NCI-H146 treated with DMSO at 0.1 percent for 48 hours (cell line): Measurements from ENCODE around the gene SCN7A.

Experiments used
- DNase-seq: peaks from one replicate; lab custom pipeline; 2025; ENCODE audit not compliant: unreplicated experiment; lab: John Stamatoyannopoulos, UW

The SCN7A gene

DNA sequence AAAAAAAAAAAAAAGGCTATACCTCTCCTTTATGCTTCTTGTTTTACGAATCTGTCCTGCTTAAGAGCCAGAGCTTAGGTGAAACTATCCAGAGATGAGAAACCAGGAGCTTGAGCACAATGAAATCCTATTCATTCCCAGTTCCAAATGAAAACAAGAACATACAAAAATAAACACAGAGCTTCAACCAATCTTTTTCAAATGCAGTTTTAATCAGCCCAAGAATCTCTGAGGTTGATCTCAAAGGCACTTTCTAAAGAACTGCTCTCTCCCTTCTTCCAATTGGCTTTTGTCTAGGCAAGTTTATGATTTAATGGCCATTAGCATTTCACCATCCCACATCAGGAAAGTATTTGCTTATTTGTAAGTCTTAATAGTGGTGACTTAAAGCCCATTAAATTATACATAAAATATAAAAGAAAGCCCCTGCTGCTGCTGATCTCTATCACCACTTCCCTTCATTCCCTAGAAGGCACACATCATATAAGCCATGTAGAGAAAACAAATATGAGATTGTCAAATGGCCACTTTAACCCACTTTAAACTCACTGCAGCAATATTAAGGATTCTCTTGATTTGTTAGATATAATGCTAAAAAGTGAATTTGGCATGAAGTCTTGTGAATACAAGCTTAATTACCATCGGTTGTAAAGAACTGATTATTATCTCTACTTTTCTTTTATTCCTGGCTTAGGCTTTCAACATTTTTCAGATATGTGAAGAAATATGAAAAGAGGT is 89.0 kb downstream of the SCN7A start:
- DNase-seq: no peak

DNA sequence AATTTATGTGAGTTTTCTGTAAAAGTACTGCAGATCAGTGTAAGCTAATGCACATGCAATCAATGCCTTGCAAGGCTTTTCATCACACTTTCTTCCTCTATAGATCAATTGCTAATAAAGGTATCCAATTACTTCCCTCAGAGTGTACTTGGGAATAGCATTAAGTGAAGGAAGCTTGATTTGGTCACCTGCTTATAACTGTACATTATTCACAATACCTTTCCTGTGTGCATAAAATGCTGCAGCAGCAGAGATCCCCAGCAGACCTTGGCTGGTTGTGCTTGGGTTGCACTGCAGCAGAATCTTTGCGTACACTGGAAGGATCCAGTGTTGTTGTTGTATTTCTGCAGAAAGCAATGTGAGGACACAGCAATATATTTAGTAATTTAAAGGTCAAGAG is 99.8 kb downstream of the SCN7A start:
- no peak for DNase-seq

DNA sequence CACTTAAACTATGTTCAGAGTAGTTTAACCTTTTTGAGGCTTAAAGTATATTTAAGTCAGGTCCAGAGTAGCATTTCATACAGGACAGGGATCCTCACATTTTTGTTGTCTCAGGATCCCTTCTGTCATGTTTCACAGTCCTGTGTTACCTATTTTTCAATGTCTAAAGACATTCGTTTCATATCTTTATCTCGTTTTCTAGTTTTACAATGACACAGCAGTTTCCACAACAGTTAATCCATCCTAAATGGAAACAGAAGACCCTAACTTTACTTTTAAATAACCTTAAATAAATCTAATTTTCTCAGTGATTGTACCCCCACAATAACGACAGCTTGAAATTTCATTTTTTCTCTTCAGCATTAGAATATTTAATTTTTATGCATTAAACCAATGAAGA is 101.0 kb downstream of the SCN7A start:
- DNase-seq: no peak

DNA sequence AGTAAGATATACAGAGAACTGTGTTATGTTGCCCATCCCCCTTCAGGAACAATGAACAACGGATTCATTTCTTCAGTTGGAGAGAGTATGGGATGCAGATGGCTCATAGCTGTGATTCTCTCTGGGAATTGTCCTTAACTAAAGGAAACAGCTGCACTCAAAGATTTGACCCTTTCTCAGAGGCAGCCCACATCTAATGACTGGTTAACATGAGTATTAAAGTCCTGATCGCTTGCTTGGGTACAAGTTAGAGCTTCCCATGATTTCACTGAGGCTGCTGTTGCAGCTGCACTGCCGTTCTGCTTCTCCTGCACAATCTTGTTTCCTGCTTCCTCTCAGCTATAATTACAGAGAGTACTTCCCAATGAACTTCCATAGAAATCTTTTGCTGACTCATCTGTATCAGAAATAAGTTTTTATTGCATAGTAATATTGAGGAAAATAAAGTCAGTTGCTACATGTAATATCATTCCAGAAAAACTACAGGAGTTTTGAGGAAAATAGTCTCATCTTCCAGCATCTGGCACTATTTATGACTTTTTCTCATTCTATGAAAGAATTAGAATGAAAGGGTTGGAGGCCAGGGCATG is 105.5 kb downstream of the SCN7A start:
- no peak for DNase-seq

DNA sequence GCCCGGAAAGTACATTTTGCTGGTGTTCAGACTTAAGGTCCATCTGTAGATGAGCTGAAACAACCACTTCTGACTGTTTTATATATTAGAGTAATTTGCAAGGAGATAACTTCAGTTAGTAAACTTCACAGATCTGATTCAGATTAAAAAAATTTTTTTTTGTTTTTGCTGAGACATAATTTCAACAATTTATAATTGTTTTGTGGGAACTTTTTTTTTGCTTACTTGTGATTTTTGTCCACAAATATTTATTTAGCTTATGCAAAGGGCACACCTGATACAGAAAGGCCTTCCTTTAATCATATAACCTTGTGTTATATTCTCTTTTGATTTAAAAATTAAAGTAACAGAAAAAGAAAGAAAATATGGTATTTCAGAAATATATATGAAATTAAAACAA is 108.7 kb downstream of the SCN7A start:
- no peak for DNase-seq

DNA sequence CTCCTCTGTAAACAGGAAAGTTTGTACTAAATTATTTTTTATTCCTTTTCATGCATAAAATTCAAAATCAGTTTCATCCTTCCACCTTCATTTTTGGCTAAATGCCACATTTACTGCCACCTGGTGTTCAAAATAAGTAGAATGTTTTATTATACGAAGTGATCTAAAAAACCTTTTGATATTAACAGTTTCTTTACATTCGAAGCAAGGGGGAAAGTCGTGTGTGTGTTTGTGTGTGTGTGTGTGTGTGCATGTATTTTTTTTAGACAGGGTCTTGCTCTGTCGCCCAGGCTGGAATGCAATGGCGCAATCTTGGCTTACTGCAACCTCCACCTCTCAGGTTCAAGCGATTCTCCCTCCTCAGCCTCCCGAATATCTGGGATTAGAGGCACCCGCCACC is 109.3 kb downstream of the SCN7A start:
- DNase-seq: peak; percentile 0

DNA sequence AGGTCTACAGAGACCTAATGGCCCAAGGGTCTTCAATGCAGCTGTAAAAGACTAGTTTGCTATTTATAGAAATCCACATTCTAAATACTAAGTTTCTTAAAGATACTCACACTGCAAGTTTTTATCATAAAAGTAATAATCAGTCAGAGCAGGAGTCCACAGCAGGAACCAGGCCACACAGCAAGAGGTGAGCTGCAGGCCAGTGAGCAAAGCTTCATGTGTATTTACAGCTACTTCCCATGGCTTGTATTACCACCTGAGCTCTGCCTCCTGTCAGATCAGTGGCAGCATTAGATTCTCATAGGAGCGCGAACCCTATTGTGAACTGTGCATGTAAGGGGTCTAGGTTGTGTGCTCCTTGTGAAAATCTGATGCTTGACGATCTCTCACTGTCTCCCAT is 111.6 kb downstream of the SCN7A start:
- no peak for DNase-seq

DNA sequence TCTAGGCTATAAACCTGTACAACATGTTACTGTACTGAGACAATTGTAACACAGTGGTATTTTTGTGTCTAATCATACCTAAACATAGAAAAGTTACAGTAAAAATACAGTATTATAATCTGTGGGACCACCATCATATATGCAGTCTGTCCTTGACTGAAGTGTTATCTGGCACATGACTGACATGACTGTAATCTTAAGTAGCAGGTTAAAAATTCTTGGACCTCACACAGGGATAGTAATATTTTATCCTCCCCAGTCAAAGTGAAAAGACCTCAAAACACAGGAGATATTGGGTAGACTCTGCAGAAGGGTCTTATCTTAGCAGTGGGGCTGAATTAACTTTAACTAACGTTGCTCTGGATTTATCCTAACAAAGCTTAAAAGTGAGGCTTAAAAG is 113.4 kb downstream of the SCN7A start:
- DNase-seq: no peak

DNA sequence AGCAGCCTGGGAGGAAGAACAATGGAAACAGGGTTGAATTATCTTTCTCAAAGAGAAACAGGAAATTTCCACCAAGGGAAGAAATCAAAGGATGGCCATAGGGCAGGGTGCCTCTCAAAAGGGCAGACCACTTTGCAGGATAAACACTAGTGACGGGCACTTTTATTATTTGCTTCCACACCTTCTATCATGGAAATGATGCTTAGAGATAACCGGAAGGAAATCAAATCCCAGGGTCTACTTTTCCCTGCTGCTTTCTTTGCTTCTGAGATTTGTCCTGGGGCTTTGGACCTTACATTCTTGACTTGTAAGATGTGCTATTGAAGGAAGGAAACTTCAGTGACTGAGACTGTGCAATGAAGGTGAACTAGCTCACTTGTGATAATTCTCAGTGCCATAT is 117.2 kb downstream of the SCN7A start:
- no peak for DNase-seq

DNA sequence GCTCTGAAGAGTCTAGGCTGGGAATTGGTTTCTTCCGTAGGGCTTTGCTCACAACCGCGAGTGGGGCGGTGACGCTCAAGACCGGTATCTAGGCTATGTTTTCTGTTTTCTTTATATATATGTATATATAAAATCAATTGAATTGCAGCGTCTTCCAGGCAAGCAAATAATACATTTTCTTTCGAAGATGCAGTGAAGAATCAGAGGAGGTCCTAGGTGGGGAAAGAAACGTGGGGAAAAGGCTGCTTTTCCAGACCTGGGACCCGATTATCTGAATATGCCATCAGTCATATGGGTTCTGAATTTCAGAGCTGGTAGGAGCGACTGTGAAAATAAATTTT is 117.6 kb downstream of the SCN7A start:
- no peak for DNase-seq

DNA sequence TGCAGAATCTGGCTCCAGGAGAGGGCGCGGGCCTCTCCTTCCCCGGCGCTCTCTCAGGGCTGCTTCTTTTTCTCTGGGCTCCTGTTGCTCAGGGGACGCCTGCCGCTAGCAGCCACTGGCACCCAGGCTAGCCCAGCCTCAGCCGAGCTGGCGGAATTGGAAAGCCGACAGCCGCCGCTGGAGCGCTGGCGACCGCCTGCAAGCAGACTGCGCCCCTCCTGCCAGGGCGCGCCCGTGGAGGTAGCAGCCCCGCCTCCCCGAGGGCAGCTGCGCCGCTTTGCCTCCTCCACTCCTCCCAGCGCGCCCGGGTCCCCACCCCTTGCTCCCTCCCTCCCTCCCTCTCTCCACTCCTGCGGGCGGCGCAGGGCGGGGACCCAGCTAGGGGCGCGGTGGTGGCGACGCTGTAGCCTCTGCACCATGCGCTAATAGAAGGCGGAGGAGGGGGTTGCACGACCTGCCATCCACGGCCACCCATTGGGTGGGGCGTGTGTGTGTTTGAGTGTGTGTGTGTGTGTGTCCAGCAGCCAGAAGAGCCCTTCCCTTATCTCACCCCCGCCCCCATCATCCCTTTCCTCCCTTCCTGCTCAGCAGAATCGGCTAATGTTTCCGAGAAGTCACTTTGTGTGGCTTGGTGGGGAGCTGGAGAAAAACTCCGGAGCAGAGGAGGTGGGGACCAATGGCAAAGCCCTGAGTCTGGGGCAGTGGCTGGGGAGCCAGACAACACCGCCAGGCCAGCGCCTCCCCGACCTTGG is 118.1 kb downstream of the SCN7A start, which contains the start of gene SCN9A:
Gene SCN9A, minus strand, starts transcription at position 209 of the 752 bp plus-strand sequence. CDS start 64,188 bp downstream, outside the sequence.
- peak; percentile 88 for DNase-seq

DNA sequence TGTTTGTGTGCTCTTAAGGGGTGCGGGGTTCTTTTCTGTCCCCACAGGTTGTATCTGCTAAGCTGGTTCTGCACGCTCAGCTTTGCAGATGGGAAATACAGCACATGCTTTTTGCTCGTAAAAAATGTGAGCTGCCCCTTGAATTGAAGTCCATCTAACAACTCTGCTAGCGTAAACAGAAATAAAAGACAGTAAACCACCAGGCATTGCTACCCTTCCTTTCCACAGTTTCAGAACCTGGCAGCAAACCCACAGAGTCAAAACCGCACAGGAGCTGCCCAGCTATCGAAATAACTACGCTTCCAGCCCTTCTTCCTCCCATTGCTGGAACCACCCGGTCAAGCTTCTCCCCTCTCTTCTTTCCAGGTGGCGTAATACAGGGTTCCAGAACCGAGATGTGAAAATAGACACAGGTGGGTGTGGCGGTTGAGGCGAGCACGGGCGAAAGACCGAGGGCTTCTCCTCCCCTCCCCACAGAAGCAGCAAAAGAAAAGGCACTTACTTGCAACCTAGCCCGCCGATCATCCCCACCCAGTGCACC is 118.8 kb downstream of the SCN7A start:
- peak; percentile 69 for DNase-seq

DNA sequence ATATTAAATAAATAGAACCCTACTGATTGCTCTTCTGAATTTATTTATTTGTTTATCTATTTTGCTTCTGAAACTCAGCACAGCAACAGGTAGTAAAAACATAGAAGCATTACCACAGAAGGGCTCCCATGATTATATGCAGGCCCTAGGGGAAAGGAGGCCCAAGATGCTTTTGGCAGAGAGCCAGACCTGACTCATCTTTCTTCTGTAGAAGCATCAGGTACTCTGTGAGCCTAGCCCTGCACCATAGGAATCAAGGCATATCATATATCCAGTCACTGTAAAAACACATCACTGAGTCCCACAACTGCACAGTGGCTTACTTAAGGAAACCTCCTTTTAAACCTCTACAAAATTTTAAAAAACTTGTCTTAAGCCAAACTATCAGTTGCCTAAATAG is 120.1 kb downstream of the SCN7A start:
- DNase-seq: peak; percentile 70

DNA sequence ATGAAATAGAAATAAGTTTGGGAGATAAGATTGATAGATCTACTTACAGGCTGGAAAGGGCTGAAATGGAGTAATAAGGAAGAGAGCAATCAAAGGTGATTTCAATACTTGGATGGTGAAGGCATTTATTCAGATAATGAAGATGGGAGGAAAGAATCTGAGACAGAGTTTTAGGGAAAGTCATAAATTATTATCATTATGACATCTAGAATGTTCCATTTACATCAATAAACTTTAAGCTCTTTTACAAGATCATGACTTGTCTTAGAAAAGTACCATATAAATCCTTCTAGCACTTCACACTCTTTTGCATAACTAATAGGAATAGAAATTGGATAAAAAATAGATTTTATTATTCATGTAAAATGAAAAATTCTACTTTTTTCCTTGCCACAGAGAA is 120.5 kb downstream of the SCN7A start:
- DNase-seq: no peak

DNA sequence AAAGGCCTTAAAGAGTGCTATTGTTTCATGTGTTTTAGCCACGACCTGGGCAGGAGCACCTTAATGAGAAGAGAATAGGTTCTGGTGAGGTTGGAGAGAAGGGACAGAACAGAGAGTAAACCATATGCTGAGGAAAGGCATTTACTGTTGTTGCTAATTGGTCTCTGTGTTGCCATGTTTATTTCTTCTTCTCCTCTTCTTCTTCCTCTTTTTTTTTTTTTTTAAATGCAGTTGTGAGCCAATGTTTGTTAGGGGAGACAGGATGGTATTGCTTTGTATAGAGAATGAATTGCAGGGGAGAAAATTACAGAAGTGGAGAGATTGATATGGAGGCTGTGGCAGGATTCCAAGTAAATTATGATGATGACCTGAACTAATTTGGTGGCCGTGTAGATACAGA is 120.9 kb downstream of the SCN7A start:
- peak; percentile 24 for DNase-seq

DNA sequence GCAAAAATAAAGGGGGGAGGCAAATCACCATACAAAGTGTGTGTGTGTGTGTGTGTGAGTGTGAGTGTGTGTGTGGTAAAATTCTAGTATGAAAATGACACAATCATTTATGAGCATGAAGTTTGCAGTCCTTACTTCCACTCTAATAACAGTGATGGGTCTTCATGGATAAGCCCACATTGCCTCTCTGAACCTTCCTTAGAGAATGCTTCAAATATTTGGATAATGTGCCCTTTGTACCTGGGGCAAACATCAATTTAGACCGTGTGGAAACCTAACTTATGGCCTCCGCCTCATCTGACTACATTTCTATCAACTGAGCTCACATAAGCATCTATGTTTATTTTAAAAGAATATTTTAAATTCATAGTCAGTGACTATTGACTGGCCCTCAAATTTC is 122.0 kb downstream of the SCN7A start:
- no peak for DNase-seq

DNA sequence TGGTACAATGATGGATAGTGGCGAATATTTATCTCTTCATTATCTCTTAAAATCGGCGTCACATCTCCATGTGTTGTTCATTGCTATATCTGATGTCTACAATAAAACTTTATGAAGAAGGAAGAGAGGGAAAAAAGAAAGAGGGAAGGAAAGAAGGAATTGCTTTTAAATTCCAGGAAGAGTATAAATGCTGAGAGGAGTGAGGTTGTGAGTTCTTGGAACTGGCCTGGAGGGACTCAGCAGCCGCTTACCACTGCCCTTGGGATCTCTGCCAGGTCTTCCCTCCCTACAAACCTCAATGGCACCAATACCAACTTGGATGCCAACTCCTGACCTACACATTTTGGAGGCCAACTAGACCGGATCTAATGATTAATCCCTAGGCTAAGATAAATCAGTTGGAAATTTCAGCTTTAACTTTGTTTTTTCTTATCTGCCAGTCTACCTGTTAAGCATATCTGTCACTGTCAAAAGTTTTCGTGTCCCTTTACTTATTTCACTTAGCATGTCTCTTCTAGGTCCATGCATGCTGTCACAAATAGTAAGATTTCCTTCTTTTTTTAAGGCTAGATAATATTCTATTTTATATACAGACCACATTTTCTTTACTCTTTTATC is 128.1 kb downstream of the SCN7A start:
- DNase-seq: no peak

DNA sequence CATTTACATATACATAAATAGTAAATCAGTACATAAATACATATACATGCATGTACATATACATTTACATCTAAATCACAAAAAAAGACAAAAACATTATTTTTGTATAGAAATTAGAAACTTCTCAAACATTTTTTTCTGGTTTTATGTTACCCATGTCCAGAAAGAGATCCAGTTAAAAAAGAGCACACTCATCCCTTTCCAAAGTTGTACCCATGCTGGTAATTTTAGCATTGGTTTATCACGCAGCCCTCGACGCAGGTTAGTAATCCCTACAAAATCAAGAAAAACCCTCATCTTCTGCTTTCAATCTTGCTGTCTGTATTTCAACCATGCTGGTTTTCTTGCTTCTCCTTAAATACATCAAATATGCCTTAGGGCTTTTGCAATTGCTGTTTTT is 128.8 kb downstream of the SCN7A start:
- DNase-seq: no peak

DNA sequence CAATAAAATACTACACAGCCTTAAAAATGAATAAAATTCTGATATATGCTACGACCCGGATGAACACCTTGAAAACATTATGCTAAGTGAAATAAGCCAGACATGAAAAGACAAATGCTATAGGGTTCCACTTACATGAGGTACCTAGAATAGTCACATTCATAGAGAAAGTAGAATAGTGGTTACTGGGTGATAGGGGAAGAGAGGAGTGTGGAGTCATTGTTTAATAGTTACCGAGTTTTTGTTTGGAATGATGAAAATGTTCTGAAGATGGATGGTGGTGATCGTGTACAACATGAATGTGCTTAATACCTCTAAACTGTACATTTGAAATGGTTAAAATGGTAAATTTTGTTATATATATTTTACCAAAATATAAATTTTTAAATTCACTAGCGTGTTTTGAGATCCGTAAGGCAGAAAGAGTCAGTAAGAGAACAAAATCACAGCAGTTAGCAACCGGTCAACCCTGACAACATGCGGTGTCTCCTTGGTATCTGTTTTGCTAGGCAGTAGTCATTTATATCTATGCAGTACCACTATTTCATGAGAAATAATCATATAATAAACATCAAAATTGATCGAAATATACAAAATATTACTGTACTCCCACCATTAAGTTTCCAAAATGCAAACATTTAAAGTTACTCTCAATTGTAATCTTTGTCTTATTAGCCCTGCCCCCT is 129.4 kb downstream of the SCN7A start:
- DNase-seq: no peak

DNA sequence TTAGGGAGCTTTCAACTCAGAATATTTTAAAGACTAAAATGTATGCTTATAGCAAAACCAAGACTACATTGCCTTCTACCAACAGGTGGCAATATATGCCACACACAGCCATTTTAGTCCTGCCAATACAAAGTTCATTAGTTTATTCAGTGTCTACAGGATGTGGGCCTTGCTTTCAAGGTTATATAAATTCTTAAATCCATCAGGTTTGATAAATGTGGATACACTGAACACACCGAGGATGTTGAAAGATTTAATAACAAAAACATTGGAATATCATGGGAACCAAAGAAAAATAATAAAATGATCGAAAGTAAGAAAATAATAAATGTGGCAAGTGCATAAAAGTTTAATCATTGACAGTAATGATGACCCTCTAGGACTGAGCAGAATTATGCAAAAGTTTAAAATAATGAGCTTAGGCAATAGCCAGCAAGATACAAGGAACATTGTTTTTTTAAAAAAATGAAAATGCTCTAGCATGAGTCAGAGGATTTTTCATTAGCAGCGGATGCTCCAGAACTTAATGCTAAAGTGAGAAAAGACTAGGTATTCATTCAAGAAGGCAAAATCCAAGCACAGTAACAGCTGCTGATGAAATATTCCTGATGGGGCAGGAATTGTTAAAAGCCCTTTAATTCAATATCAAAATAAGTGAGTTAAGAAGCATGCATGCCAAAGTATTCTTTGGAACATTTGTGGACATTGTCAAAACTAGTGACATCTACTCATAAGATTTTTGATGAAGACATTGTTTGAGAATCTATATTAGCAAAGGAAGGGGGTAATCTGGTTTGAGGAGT is 132.5 kb downstream of the SCN7A start:
- DNase-seq: peak; percentile 13
